ENCODE data around the gene FBXO24. TPM values are rescaled to one million over a fixed set of nuclear protein-coding genes. Genes with fewer than 3 reads are reported as not detected.

FBXO24 gene
- polyA plus RNA-seq, 1 of the 3 experiments (the other 2 are of a cell fraction), result 0.94 TPM

GRCh38 chr7:100620239-100620638, 34.1 kb downstream of the FBXO24 start:
- TF ChIP-seq NRF1 (IDR thresholded peaks at IDR 0.05; ENCODE audit: low read depth, low read length), result no peak
- no peak for TF ChIP-seq FOXJ3 (CRISPR knock-in tag; IDR thresholded peaks at IDR 0.05)
- no peak for TF ChIP-seq ZBTB33 (IDR thresholded peaks at IDR 0.05; ENCODE audit: borderline replicate concordance, low read depth)
- no peak for TF ChIP-seq NFIC (IDR thresholded peaks at IDR 0.05; ENCODE audit: borderline replicate concordance)
- no peak for TF ChIP-seq GABPA (IDR thresholded peaks at IDR 0.05; ENCODE audit: low read depth)

GRCh38 chr7:100620804-100621203, 34.7 kb downstream of the FBXO24 start:
- ChIA-PET CTCF (interaction anchor here (1.1 to 2.6 kb wide), 4 partner anchors 8 to 71 kb away, joined by 3 to 10 read pairs (median 6); no protein-coding TSS in a partner anchor), POLR2A (no interaction called here)
- no peak for DNase-seq
- Histone ChIP-seq H3K4me1 (ENCODE audit: control insufficient read depth in 1 of 2, insufficient read depth in 2 of 2, low read depth in 1 of 2, low read length in 1 of 2) (no peaks in the 10 kb centered on the region), H2AFZ (ENCODE audit: low read depth) (no peak overlapping the region), H3K9me2 (no peaks in the 10 kb centered on the region), H3K27ac (ENCODE audit: low read depth in 2 of 2, low read length in 1 of 2) (no peak overlapping the region), H3K9ac (no peak overlapping the region), H4K20me1 (ENCODE audit: insufficient read depth) (no peaks in the 10 kb centered on the region), H3K4me2 (no peak overlapping the region), H3F3A (replicated peaks; ENCODE audit: insufficient read depth) (peaks cover 10% of the 10 kb centered on the region), H3K27me3 (ENCODE audit: insufficient read depth) (no peaks in the 10 kb centered on the region), H3K4me3 (ENCODE audit: low read depth in 2 of 2, low read length in 1 of 2) (no peak overlapping the region), H3K36me3 (replicated peaks in 1 of 2; ENCODE audit: control insufficient read depth in 1 of 2, insufficient read depth in 2 of 2, low read length in 1 of 2) (no peaks in the 10 kb centered on the region), H3K79me2 (ENCODE audit: insufficient read depth) (no peaks in the 10 kb centered on the region), H3K9me3 (no peaks in the 10 kb centered on the region)
- no peak for TF ChIP-seq NRF1 (IDR thresholded peaks at IDR 0.05; ENCODE audit: low read depth, low read length)
- TF ChIP-seq USF2 (IDR thresholded peaks at IDR 0.05; ENCODE audit: borderline replicate concordance, low read depth, low read length), result no peak
- TF ChIP-seq YY1 (IDR thresholded peaks at IDR 0.05; ENCODE audit: low read depth), result no peak
- no peak for TF ChIP-seq RXRA (IDR thresholded peaks at IDR 0.05; ENCODE audit: borderline replicate concordance, low read depth)
- TF ChIP-seq NFIC (IDR thresholded peaks at IDR 0.05; ENCODE audit: borderline replicate concordance), result no peak
- TF ChIP-seq EZH2phosphoT487 (IDR thresholded peaks at IDR 0.05; ENCODE audit: borderline replicate concordance, low read depth), result no peak
- TF ChIP-seq MAX (IDR thresholded peaks at IDR 0.05; ENCODE audit: low read depth), result no peak
- 88% methylated on average over 23 of the region's 23 CpGs for WGBS (ENCODE audit: low lambda C conversion rate)

More at GRCh38 chr7:100620239-100620638, 34.1 kb downstream of the FBXO24 start:
- Histone ChIP-seq H3K4me3 (ENCODE audit: low read depth in 2 of 2, low read length in 1 of 2) (no peak overlapping the region), H3K9me3 (no peaks in the 10 kb centered on the region), H3K4me2 (no peak overlapping the region), H4K20me1 (ENCODE audit: insufficient read depth) (no peaks in the 10 kb centered on the region), H3F3A (replicated peaks; ENCODE audit: insufficient read depth) (peaks cover 8% of the 10 kb centered on the region), H3K36me3 (replicated peaks in 1 of 2; ENCODE audit: control insufficient read depth in 1 of 2, insufficient read depth in 2 of 2, low read length in 1 of 2) (no peaks in the 10 kb centered on the region), H3K4me1 (ENCODE audit: control insufficient read depth in 1 of 2, insufficient read depth in 2 of 2, low read depth in 1 of 2, low read length in 1 of 2) (no peaks in the 10 kb centered on the region), H2AFZ (ENCODE audit: low read depth) (no peak overlapping the region), H3K79me2 (ENCODE audit: insufficient read depth) (no peaks in the 10 kb centered on the region), H3K27me3 (ENCODE audit: insufficient read depth) (no peaks in the 10 kb centered on the region), H3K27ac (ENCODE audit: low read depth in 2 of 2, low read length in 1 of 2) (no peak overlapping the region), H3K9ac (no peak overlapping the region), H3K9me2 (no peaks in the 10 kb centered on the region)
- ChIA-PET POLR2A (no interaction called here), CTCF (interaction anchor here (0.6 to 2.6 kb wide), 6 partner anchors 9 to 179 kb away, joined by 3 to 10 read pairs (median 3); no protein-coding TSS in a partner anchor)
- WGBS (ENCODE audit: low lambda C conversion rate), result 91% methylated on average over 6 of the region's 6 CpGs
- no peak for DNase-seq
